Activated CD4-positive, CD25-positive, alpha-beta regulatory T cell treated with anti-CD3 and anti-CD28 coated beads, Interleukin-2, amount 50 U/mL, for 72 hours (primary cell): Measurements from ENCODE around the gene GPR107.

ENCODE experiments used
- DNase-seq: peaks from one replicate; pipeline ENCODE4 v3.0.0; 2021

GPR107 gene

DNA sequence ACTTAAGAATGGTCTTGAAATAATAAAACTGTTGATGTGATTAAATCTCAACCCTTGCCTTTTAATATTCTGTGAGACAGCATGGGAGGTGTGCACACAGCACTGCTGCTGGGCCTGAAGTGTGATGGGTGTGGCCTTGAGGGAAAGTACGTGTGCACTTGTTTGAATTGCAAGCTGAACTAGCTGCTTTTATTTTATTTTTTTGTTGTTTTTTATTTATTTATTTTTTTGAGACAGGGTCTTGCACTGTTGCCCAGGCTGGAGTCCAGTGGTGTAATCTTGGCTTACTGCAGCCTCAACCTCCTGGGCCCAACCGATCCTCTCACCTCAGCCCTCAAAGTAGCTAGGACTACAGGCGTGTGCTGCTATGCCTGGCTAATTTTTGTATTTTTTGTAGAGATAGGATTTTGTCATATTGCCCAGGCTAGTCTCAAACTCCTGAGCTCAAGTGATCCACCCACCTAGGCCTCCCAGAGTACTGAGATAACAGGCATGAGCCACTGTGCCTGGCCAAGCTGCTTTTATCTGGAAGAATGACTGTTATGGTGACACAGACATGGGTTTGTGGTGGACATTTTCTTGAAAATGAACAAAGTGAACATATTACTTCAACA lies 58.9 kb downstream of the GPR107 start:
- no peak for DNase-seq

DNA sequence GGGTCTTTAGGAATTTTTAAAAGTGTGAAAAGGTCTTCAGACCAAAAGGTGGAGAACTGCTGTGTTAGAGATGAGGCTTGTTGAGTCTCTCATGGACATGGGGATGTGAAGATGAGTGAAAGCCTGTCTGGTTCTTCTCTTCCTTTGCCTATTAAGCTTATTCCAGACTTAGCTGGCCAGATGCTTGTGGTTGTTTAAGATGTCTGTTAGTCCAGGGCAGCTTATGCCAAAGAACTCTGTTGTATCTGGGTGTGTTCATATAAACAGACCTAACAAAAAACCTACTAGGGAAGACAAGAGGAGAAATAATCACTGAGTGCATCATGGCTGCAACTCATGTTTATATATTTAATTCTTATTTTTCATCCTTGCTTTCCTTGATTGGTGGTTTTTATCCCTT lies 61.0 kb downstream of the GPR107 start:
- DNase-seq: no peak

DNA sequence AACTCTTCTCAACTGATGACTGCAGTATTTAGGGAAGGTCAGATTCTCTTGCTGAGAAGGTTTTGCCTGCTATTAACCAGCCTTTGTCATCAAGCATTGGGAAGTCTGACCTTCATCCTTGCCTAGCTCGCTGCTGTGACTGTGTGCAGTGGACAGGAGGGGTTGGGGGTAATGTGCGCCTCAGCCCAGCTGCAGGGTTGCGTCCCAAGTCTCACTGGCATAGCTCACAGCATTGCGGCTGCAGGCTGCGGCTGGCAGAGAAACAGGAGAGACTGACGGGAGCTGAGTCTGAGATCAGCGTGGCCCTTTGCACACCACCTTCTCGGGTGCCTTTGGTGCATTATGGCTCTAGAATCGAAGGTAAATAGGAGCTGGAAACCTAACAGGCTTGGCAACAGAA lies 62.6 kb downstream of the GPR107 start:
- DNase-seq: no peak

DNA sequence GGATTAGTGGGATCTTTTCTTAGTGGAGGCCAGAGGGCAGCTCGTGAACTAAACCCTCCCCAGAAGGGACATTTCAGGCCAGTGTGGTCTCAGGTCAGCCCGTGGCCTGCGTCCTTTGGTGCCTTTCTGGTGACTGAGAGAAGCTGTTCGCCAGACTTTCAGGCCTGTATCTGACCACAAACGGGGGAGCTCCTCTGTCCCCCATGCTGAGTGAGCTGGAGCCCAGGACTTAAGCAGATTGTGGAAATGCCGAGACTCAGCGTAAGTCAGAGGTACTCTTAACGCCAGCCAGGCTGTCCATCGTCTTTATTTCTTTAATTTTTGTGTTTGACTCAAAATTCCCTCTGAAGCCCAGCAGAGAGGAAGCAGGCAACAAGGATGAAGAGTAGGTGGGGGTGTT lies 63.7 kb downstream of the GPR107 start:
- no peak for DNase-seq

DNA sequence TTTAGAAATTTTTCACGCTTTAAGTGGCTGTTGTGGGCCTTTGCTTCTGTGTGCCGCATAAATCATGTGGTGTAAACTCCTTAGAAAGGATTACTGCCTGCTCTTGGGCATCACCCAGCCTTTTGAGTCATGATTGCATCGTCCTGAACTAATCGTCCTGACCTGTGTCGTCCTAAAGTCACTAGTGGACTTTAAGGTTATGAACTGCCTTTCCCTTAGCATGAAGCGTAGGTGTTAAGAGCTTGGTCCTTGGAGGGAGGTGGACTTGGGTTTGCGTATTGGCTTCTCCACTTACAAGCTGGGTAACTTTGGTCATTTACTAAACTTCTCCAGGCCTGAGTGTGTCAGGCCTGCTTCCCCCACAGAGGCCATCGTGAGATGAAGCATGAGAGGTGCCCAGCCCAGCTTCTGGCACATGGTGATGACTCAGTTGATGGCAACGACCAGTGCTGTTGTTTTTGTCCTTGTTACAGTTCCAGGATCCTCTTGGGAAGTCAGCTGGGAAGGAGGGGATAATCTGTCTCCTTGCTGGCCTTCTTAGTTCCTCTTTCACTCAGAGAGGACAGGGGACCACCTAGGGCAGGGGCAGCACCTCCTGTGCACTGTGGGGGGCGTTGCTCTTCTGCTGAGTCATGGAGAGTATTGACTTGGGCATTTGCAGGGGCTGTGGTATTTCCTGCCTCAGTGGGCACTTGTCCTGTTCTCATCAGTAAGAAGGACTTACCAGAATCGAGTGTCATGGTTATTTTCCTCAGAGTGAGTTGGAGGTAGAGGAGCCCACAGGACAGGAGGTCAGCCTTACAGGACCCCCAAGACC lies 64.3 kb downstream of the GPR107 start:
- no peak for DNase-seq

DNA sequence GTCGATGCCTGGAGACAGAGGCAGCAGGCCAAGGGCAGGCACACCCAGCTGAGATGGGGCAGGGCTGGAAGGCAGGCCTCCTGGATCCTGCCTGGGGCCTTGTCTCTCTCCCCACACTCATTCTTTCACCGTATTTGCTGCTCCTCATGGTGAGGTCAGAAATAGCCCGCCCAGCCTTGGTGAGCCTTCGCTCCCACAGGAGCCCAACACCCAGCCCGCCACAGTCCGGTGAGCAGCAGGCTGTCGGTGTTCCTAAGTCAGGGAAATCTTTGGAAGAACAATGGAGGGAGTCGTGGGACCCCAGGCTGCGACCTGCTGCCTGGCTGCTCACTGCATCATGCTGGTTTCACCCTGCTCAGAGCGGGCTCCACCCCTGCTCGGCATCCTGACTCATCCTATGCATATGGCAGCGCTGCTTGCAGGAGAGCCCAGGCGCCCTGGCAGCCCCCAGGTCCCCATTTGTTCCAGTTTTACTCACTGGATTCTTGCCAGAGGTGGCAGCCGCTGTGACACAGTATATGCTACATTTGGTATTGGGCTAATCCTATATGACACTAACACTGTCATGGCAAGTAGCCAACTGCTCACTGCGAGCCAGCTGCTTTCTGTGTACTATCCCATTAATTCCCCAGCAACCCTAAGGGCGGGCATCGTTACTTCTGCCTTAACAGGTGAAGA lies 65.3 kb downstream of the GPR107 start:
- no peak for DNase-seq

DNA sequence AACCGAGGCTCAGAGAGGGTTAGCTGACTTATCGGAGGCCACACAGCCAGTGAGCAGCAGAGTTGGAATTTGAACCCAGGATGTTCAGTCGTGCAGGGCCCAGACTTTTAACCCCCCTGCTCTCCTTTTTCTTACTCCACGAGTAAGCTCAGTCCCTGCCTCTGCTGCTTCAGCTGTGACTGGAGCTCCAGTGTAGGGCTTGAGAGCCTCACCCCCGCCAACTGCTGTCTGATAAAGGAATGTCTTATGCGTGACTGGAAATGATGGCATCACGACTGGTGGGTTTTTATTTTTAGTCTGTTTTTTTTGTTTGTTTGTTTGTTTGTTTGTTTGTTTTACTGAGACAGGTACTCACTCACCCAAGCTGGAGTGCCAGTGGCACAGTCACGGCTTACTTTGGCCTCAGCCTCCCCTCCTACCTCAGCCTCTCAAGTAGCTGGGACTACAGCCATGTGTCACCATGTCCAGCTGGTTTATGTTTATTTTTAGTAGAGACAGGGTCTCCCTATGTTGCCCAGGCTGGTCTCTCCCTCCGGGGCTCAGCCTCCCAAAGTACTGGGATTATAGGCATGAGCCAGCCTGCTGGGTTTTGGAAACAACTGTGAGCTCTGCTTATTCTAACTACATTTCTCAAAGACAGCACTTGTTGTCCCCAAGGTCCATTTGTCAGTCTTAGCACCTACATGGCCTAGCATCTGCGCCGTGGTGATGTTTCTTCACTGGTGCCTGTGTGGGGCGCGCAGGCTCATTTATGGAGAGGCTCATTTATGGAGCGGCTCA lies 66.0 kb downstream of the GPR107 start:
- DNase-seq: no peak

DNA sequence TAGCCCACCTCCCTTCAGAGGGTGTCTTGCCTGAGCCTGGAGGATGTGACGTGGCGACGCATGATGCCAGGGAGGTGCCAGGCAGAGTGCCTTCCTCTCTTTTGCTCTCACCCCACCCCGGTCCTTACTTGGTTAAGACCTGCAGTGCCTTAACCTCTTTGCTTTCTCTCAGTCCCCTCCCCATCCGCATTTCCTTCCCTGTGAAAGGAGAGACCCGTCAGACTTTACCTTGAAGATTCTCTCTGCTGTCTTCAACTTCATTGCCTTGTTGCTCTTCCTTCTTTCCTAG lies 66.5 kb downstream of the GPR107 start:
- no peak for DNase-seq

DNA sequence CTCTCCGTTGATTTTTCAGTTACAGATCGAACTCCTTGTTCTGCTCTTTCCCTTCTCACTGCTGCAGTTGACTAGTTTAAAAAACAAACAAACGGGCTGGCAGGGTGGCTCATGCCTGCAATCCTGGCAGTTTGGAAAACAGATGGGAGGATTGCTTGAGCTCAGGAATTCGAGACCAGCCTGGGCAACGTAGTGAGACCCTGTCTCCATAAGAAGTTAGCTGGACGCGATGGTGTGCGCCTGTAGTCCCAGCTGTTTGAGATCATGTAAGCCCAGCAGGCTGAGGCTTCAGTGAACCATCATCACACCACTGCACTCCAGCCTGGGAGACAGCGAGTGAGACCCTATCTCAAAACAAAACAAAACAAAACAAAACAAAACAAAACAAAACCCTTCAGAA lies 67.1 kb downstream of the GPR107 start:
- DNase-seq: no peak

DNA sequence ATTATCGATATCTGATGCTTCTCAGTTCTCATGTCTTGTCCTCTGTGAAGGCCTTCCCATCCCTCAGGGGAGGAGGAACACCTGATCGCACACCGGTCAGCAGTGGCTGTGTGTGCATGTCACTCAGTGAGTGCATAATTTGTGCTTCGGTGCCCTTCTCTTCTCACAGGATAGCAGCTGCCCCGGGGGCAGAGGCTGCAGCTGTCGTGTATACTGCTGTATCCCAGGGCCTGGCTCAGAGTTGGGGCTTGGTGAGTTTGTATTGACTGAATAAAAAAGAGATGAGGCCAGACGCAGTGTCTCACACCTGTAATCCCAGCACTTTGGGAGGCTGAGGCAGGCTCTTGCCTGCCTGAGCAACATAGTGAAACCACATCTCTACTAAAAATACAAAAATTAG lies 68.8 kb downstream of the GPR107 start:
- no peak for DNase-seq

DNA sequence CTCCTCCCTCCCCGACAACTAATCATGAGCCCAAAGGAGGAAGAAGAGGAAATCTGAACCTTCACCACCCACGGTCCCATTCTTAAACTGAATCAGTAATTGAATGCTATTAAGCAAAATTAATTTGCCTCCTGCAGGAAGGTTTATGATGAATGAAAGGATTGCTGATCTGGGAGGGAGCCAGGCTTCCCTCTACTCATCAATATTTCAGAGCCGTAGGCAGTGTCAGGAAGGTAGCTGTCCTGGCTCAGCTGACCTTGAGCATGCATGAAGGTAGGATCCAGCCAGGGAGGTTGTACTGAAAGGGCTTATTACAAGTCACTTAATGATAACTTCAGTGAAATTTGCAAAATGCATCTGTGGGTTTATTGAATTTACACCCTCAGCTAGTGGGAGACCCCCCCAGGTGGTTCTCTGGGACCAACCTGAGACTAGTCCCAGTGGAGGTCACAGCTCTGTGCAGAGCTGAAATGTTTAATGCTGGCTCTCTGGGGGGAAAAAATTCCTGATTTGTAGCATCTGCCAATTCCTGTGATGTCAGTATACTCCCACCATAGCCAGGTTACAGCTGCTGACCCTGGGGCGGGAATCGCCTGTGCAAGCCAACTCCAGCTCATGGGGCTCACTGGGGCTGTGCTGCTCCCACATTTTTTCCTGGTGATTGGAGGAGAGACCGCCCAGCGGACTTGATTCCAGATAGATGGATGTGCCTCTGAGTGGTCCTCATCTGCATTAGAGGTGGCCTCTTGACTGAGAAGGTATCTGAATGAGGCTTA lies 70.6 kb downstream of the GPR107 start:
- DNase-seq: no peak

DNA sequence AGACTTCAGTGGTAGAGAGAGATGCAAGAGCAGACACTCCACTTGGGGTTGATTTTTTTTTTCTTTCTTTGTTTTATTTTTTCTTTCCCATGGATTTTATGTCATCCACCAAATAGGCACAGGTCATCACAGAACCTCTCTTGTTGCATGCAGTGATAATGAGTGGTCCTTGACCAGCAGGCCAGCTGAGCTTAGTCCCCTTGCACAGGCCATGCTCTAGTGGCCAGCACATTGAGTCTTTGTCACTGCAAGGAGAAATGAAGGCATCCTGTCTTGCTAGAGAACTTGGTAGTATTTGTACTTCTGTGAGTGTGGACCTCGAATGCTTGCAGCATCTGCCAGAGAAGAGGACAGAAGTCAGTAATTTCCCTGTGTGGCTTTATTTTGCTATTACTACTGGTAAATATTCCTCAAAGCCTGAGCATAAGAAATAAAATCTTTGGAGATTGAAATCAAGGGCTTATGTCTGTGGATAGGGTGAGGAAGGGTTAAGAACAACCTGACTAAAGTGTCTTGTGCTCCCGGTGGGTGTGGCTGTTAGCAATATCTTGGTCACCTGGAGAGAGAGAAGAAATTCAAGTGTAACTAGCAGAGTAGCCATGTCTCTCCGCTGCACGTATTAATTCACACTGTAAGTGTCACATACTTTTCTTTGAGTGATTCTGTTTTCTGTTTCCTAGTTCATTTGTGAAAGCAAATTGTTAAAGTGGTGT lies 73.2 kb downstream of the GPR107 start:
- no peak for DNase-seq

DNA sequence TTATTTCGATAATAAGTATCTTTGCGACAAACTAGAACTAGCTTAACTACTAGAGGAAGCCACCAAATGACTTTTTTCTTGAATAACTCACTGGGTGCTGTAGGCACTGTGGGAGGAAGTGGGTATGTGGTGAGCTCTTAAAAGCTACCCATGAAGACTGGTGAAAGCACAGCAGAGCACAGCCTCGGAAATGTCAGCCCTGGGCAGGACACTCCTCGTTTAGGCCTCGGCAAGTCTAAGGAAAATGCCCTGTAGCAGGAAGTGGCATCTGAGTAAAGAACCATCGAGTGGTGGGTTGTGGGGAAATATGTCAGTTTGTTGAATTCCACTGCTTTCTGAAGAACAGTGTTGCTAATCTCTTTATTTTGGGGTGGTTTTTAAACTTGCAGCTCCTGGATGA lies 74.5 kb downstream of the GPR107 start:
- peak; percentile 56 for DNase-seq

DNA sequence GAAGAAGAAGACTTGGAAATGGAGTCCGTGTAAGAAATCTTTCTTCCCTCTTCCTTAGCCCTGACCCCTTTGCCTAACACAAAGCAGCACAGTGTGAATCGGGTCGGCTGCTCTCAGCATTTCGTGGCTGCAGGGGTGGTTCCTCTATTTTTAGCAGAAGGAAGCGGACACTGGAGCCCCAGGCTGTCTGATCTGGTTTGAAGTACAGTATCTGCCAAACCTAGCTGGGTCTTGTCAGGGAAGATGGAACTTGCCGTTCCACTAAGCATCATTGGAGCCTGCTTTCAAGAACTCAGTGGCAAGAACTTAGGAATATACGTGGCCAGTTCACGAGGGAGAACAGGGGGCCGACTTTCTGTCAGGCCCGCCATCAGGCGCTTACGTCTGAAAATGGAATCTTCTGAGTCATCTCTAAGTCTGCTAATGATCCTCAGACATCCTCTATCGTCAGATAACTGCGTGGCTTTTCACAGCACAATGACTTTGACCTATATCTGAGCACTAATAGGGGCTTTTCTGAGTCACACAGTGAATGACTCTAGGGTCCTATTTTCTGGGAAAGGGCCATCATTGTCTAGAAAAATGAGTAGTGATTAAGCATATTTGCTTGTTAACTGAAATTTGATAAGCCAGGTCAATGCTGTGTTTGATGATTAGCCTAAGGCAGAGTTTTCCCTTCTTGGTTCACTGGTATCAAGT lies 75.2 kb downstream of the GPR107 start:
- DNase-seq: peak; percentile 45

DNA sequence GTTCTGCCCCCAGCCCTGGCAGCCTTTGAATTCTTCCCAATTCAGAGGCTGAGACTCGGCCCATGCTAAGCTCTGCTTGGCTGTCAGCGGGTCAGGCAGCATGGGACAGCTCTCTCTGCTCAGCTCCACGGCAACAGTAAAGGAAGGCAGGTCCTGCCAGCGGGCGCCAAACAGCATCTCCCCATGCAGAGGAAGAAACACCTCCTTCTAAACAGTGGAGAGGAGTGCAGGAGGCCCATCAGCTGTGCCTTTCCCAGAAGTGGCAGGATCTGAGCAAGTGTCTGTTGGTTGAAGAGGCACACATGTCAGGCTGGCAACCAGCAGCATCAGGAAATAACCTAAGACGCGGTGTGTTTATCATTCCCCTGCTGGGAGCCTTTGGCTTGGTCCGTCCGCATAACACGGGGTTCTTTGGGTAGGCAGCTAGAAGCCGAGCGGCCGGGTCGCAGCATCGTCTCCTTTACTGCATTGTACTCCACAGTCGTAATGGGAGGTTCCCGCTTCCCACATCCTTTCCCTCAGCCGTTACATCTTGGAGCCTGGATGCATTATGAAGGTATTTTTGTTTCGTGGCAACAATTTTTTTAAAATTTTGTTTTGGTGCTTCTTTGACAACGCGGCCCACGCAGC lies 75.8 kb downstream of the GPR107 start:
- no peak for DNase-seq

DNA sequence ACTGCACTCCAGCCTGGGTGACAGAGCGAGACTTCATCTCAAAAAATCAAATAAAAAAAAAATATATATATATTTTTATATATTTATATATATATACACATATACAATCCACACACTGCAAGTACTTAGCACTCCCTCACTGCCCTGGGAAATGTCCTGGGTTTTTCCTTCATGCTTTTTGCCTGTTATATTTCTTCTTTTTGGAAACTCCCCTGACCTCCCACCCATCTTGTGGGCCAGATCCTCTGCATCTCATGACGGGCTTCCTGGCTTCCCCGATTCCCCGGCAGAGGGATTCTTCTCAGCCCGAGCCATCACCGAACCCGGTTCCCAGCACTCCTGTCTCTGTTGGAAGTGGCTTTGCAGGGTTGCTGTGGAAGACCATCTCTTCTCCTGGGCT lies 79.0 kb downstream of the GPR107 start:
- DNase-seq: no peak

DNA sequence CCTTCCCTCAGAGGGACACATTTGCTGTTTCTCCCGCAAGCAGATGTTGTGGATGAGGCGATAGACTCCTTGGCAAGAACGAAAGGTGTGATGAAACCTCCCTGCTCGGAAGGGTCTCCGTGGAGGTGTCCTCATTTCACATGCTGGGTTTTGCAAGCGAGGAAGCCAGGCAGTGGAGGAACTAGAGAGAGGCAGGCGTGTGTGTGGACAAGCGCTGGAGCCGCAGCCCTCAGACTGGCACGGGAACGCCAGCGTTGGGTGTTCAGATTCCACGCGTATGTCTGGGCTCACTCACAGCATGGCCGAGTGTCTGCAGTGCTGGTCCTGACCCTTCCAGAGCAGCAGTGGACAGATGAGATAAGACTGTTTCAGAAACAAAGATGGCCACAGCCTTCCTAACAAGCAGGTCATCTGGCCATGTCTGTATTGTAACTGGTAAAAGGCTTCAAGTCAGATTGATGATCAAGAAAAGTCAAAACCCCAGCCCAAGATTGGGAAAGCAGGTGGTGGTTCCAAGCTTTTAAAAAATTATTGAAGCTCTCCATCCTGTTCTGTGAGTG lies 83.5 kb downstream of the GPR107 start:
- no peak for DNase-seq

DNA sequence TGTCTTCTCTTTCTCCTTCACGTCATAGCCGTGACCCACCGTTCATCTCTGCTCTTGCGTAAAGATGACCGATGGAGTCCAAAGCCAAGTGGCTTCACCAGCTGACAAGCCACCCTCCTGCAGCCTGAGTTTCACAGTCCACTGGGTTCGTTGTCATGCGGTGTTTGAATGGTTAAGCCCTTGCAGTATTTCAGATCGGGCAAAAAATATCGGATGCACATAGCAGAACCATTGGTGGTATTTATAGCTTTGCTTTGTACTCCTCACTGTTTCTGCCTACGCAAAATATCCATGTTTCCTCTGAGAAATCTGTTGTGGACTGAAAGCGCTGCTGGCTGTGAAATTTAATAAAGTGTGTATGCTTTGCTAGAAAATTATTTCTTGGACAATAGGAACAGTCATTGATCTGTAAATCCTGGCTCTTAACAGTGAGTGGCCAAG lies 84.0 kb downstream of the GPR107 start:
- DNase-seq: no peak

DNA sequence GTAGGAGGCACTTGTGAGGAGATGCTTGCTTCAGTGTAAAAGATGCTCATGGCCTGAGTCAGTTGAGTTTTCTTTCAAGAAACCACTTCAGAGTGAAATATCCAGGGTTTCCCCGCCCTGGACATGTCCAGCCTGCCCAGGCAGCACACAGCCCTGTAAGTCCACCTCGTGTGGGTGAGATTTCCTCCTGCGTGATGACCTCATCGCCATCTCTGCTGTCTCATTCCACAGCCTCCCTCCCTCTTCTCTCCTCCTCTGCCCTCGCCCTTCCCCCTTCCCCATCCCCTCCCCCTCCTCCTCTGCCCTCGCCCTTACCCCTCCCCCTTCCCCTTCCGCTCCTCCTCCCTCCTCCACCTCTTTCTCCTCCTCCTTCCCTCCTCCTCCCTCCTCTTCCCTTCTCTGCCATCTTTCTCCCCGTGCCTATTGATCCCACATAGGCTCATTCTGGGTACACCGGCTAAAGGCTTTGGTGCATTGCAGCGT lies 84.5 kb downstream of the GPR107 start:
- no peak for DNase-seq

DNA sequence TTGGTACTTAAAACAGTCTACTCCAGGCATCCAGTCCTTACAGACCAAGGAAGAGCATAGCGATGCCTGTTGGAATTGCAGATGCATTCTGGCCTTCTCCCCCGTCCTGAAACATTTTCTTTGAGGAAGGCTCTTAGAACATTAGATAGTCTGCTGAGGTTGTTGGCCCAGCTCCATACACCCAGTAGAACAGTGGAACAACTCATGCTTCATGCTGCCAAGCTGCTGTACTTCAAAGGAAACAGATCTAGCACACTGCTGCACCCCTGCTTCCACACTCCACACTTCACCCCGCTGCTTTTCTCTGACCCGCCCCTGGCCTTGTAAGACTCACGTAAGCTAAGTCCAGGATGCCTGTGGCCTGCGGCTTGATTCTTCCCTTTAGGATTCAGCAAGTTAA lies 85.1 kb downstream of the GPR107 start:
- no peak for DNase-seq
